Mesothelial cell of epicardium (in vitro differentiated cells): Measurements from ENCODE around the gene MYO5B. TPM values are rescaled to one million over a fixed set of nuclear protein-coding genes. Genes with fewer than 3 reads are reported as not detected.

Experiments used
- DNase-seq, 2 experiments: peaks; one replicate each; pipeline ENCODE4 v3.0.0; 2021; ENCODE audit warnings: low spot score in 2 of 2; ENCODE audit not compliant: unreplicated experiment in 2 of 2
- H3K27ac Mint-ChIP-seq: 2 replicates; pipeline ENCODE4 v1.8.0; 2021; ENCODE audit warnings: mixed read lengths
- H3K27me3 Mint-ChIP-seq: 2 replicates; pipeline ENCODE4 v1.8.0; 2021; ENCODE audit warnings: low read depth, mixed read lengths
- H3K36me3 Mint-ChIP-seq: 2 replicates; pipeline ENCODE4 v1.8.0; 2021; ENCODE audit warnings: mixed read lengths
- H3K4me1 Mint-ChIP-seq: 2 replicates; pipeline ENCODE4 v1.8.0; 2021; ENCODE audit warnings: mixed read lengths
- H3K4me3 Mint-ChIP-seq: 2 replicates; pipeline ENCODE4 v1.8.0; 2021; ENCODE audit warnings: mild to moderate bottlenecking, moderate library complexity, mixed read lengths
- H3K9me3 Mint-ChIP-seq: 2 replicates; pipeline ENCODE4 v1.8.0; 2021; ENCODE audit warnings: mixed read lengths
- CTCF ChIP-seq: fragments of 200-600 bp; sonication (generic); IDR thresholded peaks from one replicate; pipeline ENCODE4 v1.5.0; 2021; ENCODE audit warnings: antibody characterized with exemption; ENCODE audit not compliant: unreplicated experiment
- total RNA-seq: library from RNA; stranded (reverse); gene quantifications from 3 replicates; pipeline ENCODE4 v1.2.1, GENCODE V29; 2021

MYO5B gene
- total RNA-seq, 1 donor from 2014 or later = 15.1 TPM

DNA sequence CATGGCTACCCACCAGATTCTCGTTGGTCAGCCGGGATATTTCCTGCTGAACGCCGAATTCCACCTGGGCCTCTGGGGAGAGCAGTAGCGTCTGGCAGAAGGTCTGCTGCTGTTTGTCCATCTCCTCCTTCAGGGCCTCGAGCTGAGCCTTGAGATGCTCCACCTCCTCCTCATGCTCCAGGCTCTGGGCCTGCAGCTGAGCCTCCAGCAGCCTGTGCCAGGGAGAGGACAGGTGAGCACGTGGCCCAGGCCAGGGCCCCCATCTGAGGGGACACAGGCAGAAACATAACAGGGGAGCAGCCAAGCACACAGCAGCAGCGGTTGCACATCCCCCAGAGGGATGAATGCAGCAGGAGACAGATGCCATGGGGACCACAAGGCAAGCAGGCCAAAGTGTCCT, 341.5 kb downstream of the MYO5B start:
- peaks cover 2% of the 10 kb centered on the region for H3K36me3 Mint-ChIP-seq
- H3K27ac Mint-ChIP-seq = no peak overlapping the region
- no peaks in the 10 kb centered on the region for H3K27me3 Mint-ChIP-seq
- H3K9me3 Mint-ChIP-seq = no peaks in the 10 kb centered on the region
- no peak overlapping the region for H3K4me3 Mint-ChIP-seq
- no peak for TF ChIP-seq CTCF
- peaks cover under 1% of the 10 kb centered on the region for H3K4me1 Mint-ChIP-seq
- DNase-seq = no peak

DNA sequence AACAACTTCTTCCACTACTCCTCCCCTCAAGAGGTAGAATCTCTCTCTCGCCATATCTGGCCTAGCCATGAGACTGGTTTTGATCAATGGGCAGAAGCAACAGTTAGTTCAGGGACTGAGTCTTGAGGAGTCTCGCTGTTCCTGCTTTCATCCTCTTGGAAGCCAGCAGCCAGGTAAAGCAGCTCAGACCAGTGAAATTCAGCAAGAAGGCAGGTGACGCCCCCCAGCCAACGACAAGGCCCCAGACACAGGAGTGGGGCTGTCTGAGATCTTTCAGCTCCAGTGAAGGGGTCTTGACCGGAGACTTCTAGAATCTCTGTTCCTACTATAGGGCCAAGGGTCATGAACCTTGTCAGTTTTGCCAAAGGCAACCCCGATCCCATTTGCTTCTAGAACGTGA, 341.9 kb downstream of the MYO5B start:
- TF ChIP-seq CTCF = no peak
- Mint-ChIP-seq H3K27me3 (no peaks in the 10 kb centered on the region), H3K36me3 (peaks cover 2% of the 10 kb centered on the region), H3K4me3 (no peak overlapping the region), H3K27ac (no peak overlapping the region), H3K9me3 (no peaks in the 10 kb centered on the region), H3K4me1 (no peaks in the 10 kb centered on the region)
- DNase-seq = no peak

- Mint-ChIP-seq H3K4me1 (no peaks in the 10 kb centered on the region), H3K27me3 (no peaks in the 10 kb centered on the region), H3K4me3 (no peak overlapping the region), H3K27ac (no peak overlapping the region), H3K9me3 (no peaks in the 10 kb centered on the region), H3K36me3 (peaks cover 2% of the 10 kb centered on the region)
- TF ChIP-seq CTCF = no peak
- no peak for DNase-seq
Observed at GRCh38 chr18:49851624-49852023, 343.3 kb downstream of the MYO5B start.

- no peak for DNase-seq
- Mint-ChIP-seq H3K9me3 (no peaks in the 10 kb centered on the region), H3K27me3 (no peaks in the 10 kb centered on the region), H3K4me1 (no peaks in the 10 kb centered on the region), H3K4me3 (no peak overlapping the region), H3K36me3 (peaks cover 2% of the 10 kb centered on the region), H3K27ac (no peak overlapping the region)
- no peak for TF ChIP-seq CTCF
Observed at GRCh38 chr18:49850636-49851035, 344.3 kb downstream of the MYO5B start.

GRCh38 chr18:49849331-49850217, 345.4 kb downstream of the MYO5B start:
- H3K27ac Mint-ChIP-seq = no peak overlapping the region
- no peaks in the 10 kb centered on the region for H3K4me1 Mint-ChIP-seq
- no peak overlapping the region for H3K4me3 Mint-ChIP-seq
- H3K27me3 Mint-ChIP-seq = no peaks in the 10 kb centered on the region
- peaks cover 2% of the 10 kb centered on the region for H3K36me3 Mint-ChIP-seq
- no peak for TF ChIP-seq CTCF
- DNase-seq = no peak
- no peaks in the 10 kb centered on the region for H3K9me3 Mint-ChIP-seq

DNA sequence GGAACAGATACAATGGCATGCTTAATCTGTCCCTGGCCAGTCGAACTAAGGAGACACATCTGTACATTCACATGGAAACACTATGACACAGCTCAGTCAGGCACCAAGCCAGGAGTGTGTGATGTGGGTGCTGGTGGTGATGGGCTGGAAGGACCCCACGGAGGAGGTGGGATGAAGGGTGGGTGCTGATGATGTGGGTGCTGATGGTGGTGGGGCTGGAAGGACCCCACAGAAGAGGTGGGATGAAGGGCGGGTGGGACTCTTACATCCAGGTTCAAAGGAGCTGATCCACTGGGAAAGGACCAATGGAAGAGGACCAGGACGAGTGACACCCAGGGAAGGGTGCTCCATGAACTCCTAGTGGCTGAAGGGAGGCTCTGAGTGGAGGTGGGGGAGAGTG, 346.8 kb downstream of the MYO5B start:
- DNase-seq = no peak
- Mint-ChIP-seq H3K27ac (no peak overlapping the region), H3K36me3 (peaks cover 2% of the 10 kb centered on the region), H3K4me3 (no peak overlapping the region), H3K9me3 (no peaks in the 10 kb centered on the region), H3K4me1 (no peaks in the 10 kb centered on the region), H3K27me3 (no peaks in the 10 kb centered on the region)
- no peak for TF ChIP-seq CTCF
